Body of pancreas (tissue), 4 donors: ENCODE results near the gene ARGLU1. TPM values are rescaled to one million over a fixed set of nuclear protein-coding genes. Genes with fewer than 3 reads are reported as not detected.

Source experiments
- ATAC-seq: fragments of 150-250 bp; one replicate; pipeline ENCODE4 v1.9.1; 2016
- DNase-seq, 4 donors: peaks; one replicate each; pipeline ENCODE4 v3.0.0-alpha.2; 2019
- H3K27ac ChIP-seq, 4 donors: fragments of 200-600 bp; sonication (generic); 1 replicate in 3 of 4; 2 replicates in 1 of 4; pipeline versions ENCODE4 v1.5.1 to v1.6.1; 2016 to 2019; ENCODE audit warnings: mild to moderate bottlenecking in 1 of 4, mixed read lengths in 1 of 4, moderate library complexity in 1 of 4
- H3K27me3 ChIP-seq, 2 donors: fragments of 200-600 bp; sonication (generic); one replicate each; pipeline ENCODE4 v1.6.0; 2016; ENCODE audit warnings: mild to moderate bottlenecking in 1 of 2
- H3K36me3 ChIP-seq, 2 donors: fragments of 200-600 bp; sonication (generic); replicated peaks in 1 of 2; 2 replicates each; pipeline ENCODE4 v1.5.1; 2016; ENCODE audit warnings: low read depth in 2 of 2; ENCODE audit not compliant: insufficient read depth in 1 of 2
- H3K4me1 ChIP-seq: fragments of 200-600 bp; sonication (generic); one replicate; pipeline ENCODE4 v1.6.0; 2016
- H3K4me3 ChIP-seq, 2 donors: fragments of 200-600 bp; sonication (generic); 1 replicate in 1 of 2; 2 replicates in 1 of 2; pipeline ENCODE4 v1.5.1; 2016 to 2019
- H3K9me3 ChIP-seq, 3 donors: fragments of 200-600 bp; sonication (generic); 1 replicate in 2 of 3; 2 replicates in 1 of 3; pipeline ENCODE4 v1.5.1; 2016
- CTCF ChIP-seq, 7 experiments: fragments of 450-650 bp in 4 of 7; fragments of 200-600 bp in 3 of 7; sonication (generic) in 3 of 7; IDR thresholded peaks; one replicate each; pipeline ENCODE4 v1.5.1; 2016 to 2019; ENCODE audit warnings: antibody characterized with exemption in 7 of 7
- POLR2A ChIP-seq, 3 donors: fragments of 450-650 bp; IDR thresholded peaks; one replicate each; pipeline ENCODE4 v1.6.1; 2016; ENCODE audit warnings: antibody characterized with exemption in 3 of 3, mild to moderate bottlenecking in 2 of 3
- WGBS, 2 donors: methylation state at CpG; one replicate each; pipeline ENCODE4 v1.1.5; 2017; 5-methylcytosine and 5-hydroxymethylcytosine counted together
- intact Hi-C: fragments of 100-400 bp; cut with DNase I; formaldehyde crosslinking; loops from one replicate; pipeline ENCODE4 v1.15.1; 2023
- total RNA-seq, 2 donors: library from RNA; depleted of rRNA; stranded (reverse); fragments of >200 nt; gene quantifications; one replicate each; pipeline ENCODE4 v1.1.0, GENCODE V29; 2016

The ARGLU1 gene
- total RNA-seq, 2 donors from 2014 or later, result 76.8 to 86.9 TPM

GRCh38 chr13:106527826-106528225 lies 40.1 kb downstream of the ARGLU1 start:
- ATAC-seq (no peak), DNase-seq (no peak)
- intact Hi-C loops, result loop anchor here (10.0 kb wide), 2 partner anchors 443 to 1123 kb away; no protein-coding TSS in a partner anchor
- Histone ChIP-seq H3K27me3 (no peaks in the 10 kb centered on the region), H3K27ac (no peak overlapping the region), H3K4me3 (no peak overlapping the region), H3K36me3 (no peaks in the 10 kb centered on the region), H3K9me3 (no peaks in the 10 kb centered on the region), H3K4me1 (peaks cover 4% of the 10 kb centered on the region)
- WGBS, 2 donors, result 14 to 15% methylated on average over 2 of the region's 2 CpGs
- TF ChIP-seq CTCF (IDR thresholded peaks at IDR 0.05) (no peak), POLR2A (IDR thresholded peaks at IDR 0.05) (no peak)

- WGBS, 2 donors, result 66 to 86% methylated on average over 1 of the region's 1 CpG
- DNase-seq (no peak), ATAC-seq (no peak)
- Histone ChIP-seq H3K36me3 (no peaks in the 10 kb centered on the region), H3K4me3 (no peak overlapping the region), H3K27ac (no peak overlapping the region), H3K4me1 (peaks cover under 1% of the 10 kb centered on the region), H3K27me3 (no peaks in the 10 kb centered on the region), H3K9me3 (no peaks in the 10 kb centered on the region)
- TF ChIP-seq POLR2A (IDR thresholded peaks at IDR 0.05) (no peak), CTCF (IDR thresholded peaks at IDR 0.05) (no peak)
- intact Hi-C loops, result loop anchor here (10.0 kb wide), 2 partner anchors 443 to 1123 kb away; no protein-coding TSS in a partner anchor
Observed at GRCh38 chr13:106527445-106527801, 40.5 kb downstream of the ARGLU1 start.

GRCh38 chr13:106526738-106527444 lies 41.0 kb downstream of the ARGLU1 start:
- intact Hi-C loops, result loop anchor here (10.0 kb wide), 2 partner anchors 442 to 1122 kb away; no protein-coding TSS in a partner anchor
- TF ChIP-seq POLR2A (IDR thresholded peaks at IDR 0.05), result no peak
- TF ChIP-seq CTCF (IDR thresholded peaks at IDR 0.05), result no peak
- ATAC-seq (no peak), DNase-seq (no peak)
- WGBS, 2 donors, result 88 to 89% methylated on average over 8 of the region's 8 CpGs
- Histone ChIP-seq H3K27ac (no peak overlapping the region), H3K4me3 (no peak overlapping the region), H3K27me3 (no peaks in the 10 kb centered on the region), H3K9me3 (no peaks in the 10 kb centered on the region), H3K4me1 (no peaks in the 10 kb centered on the region), H3K36me3 (no peaks in the 10 kb centered on the region)

GRCh38 chr13:106525865-106526264 lies 42.1 kb downstream of the ARGLU1 start:
- Histone ChIP-seq H3K27ac (no peak overlapping the region), H3K27me3 (no peaks in the 10 kb centered on the region), H3K36me3 (no peaks in the 10 kb centered on the region), H3K4me1 (peaks cover 3% of the 10 kb centered on the region), H3K9me3 (no peaks in the 10 kb centered on the region), H3K4me3 (no peak overlapping the region)
- DNase-seq, result no peak
- ATAC-seq, result no peak
- whole genome bisulfite sequencing, 2 donors, result 83 to 92% methylated on average over 3 of the region's 3 CpGs
- TF ChIP-seq POLR2A (IDR thresholded peaks at IDR 0.05) (no peak), CTCF (IDR thresholded peaks at IDR 0.05) (no peak)
- intact Hi-C loops, result loop anchor here (10.0 kb wide), 2 partner anchors 441 to 1121 kb away; no protein-coding TSS in a partner anchor

- H3K36me3 ChIP-seq, result no peaks in the 10 kb centered on the region
- 57 to 60% methylated on average over 2 of the region's 2 CpGs for WGBS, 2 donors
- H3K27ac ChIP-seq, result no peak overlapping the region
- no peak overlapping the region for H3K4me3 ChIP-seq
- ATAC-seq (no peak), DNase-seq (no peak)
- no peaks in the 10 kb centered on the region for H3K9me3 ChIP-seq
- TF ChIP-seq POLR2A (IDR thresholded peaks at IDR 0.05), result no peak
- no peak for TF ChIP-seq CTCF (IDR thresholded peaks at IDR 0.05)
- H3K27me3 ChIP-seq, result no peaks in the 10 kb centered on the region
- intact Hi-C loops, result loop anchor here (10.0 kb wide), 2 partner anchors 439 to 1119 kb away; no protein-coding TSS in a partner anchor
- peaks cover 5% of the 10 kb centered on the region for H3K4me1 ChIP-seq
Observed at GRCh38 chr13:106524108-106524507, 43.8 kb downstream of the ARGLU1 start.
